Peyer's patch (tissue), 4 donors: Measurements from ENCODE around the gene ZNF564. TPM values are rescaled to one million over a fixed set of nuclear protein-coding genes. Genes with fewer than 3 reads are reported as not detected.
"Not testable (repeated sequence)": the region's sequence is repeated elsewhere in the genome, so short reads cannot be mapped to it uniquely, and the experiment has no call there.

Experiments
- DNase-seq, 3 donors: peaks; one replicate each; pipeline ENCODE4 v3.0.0-alpha.2; 2017 to 2019
- H3K27ac ChIP-seq, 4 donors: fragments of 200-600 bp; sonication (generic); one replicate each; pipeline ENCODE4 v1.5.1; 2016 to 2019
- H3K27me3 ChIP-seq, 2 donors: fragments of 200-600 bp; sonication (generic); one replicate each; pipeline ENCODE4 v1.5.1; 2019
- H3K36me3 ChIP-seq, 3 donors: fragments of 200-600 bp; sonication (generic); one replicate each; pipeline ENCODE4 v1.5.1; 2016 to 2019
- H3K4me1 ChIP-seq, 4 donors: fragments of 200-600 bp; sonication (generic); one replicate each; pipeline ENCODE4 v1.5.1; 2016 to 2019
- H3K4me3 ChIP-seq, 4 donors: fragments of 200-600 bp; sonication (generic); 1 replicate in 3 of 4; 2 replicates in 1 of 4; pipeline ENCODE4 v1.5.1; 2016 to 2019; ENCODE audit warnings: mild to moderate bottlenecking in 1 of 4
- H3K9me3 ChIP-seq, 4 donors: fragments of 200-600 bp; sonication (generic); one replicate each; pipeline ENCODE4 v1.5.1; 2016 to 2019; ENCODE audit warnings: mild to moderate bottlenecking in 1 of 4
- CTCF ChIP-seq, 6 experiments: fragments of 450-650 bp in 4 of 6; fragments of 200-600 bp in 2 of 6; sonication (generic) in 1 of 6; IDR thresholded peaks; one replicate each; pipeline ENCODE4 v1.5.1; 2017 to 2019; ENCODE audit warnings: antibody characterized with exemption in 6 of 6, mild to moderate bottlenecking in 3 of 6, moderate library complexity in 1 of 6
- POLR2A ChIP-seq, 2 donors: fragments of 450-650 bp; IDR thresholded peaks; one replicate each; pipeline ENCODE4 v1.5.1; 2017; ENCODE audit warnings: antibody characterized with exemption in 2 of 2, mild to moderate bottlenecking in 2 of 2, moderate library complexity in 2 of 2
- total RNA-seq, 4 donors: library from RNA; depleted of rRNA; stranded (reverse); fragments of >200 nt; gene quantifications; one replicate each; pipeline ENCODE4 v1.1.0, GENCODE V29; 2016

The ZNF564 gene
- total RNA-seq, 4 donors from 2014 or later = 25.2 to 36.9 (median 29.2) TPM

- H3K4me1 ChIP-seq = no peaks in the 10 kb centered on the region
- peaks cover 0 to 29% (median 6%) of the 10 kb centered on the region in 4 donors for H3K9me3 ChIP-seq
- no peak overlapping the region for H3K27ac ChIP-seq
- H3K27me3 ChIP-seq = no peaks in the 10 kb centered on the region
- H3K36me3 ChIP-seq = peaks cover 4 to 47% (median 5%) of the 10 kb centered on the region in 3 donors
- no peak overlapping the region for H3K4me3 ChIP-seq
- no peak for TF ChIP-seq POLR2A (IDR thresholded peaks at IDR 0.05)
- TF ChIP-seq CTCF (IDR thresholded peaks at IDR 0.05) = no peak
- no peak for DNase-seq
Observed at GRCh38 chr19:12580180-12580694, 29.0 kb upstream of the ZNF564 start.

- peaks cover 0 to 5% (median 0%) of the 10 kb centered on the region in 4 donors for H3K4me1 ChIP-seq
- no peak overlapping the region for H3K27ac ChIP-seq
- peaks cover 4 to 47% (median 5%) of the 10 kb centered on the region in 3 donors for H3K36me3 ChIP-seq
- peak in 1 of 3 donors; percentile 14 for DNase-seq
- H3K4me3 ChIP-seq = no peak overlapping the region
- H3K27me3 ChIP-seq = no peaks in the 10 kb centered on the region
- TF ChIP-seq CTCF (IDR thresholded peaks at IDR 0.05) = no peak
- TF ChIP-seq POLR2A (IDR thresholded peaks at IDR 0.05) = no peak
- H3K9me3 ChIP-seq = peaks cover 0 to 29% (median 6%) of the 10 kb centered on the region in 4 donors
Observed at GRCh38 chr19:12578641-12579040, 27.4 kb upstream of the ZNF564 start.

GRCh38 chr19:12574036-12574435 lies 22.8 kb upstream of the ZNF564 start:
- TF ChIP-seq CTCF (IDR thresholded peaks at IDR 0.05) (no peak), POLR2A (IDR thresholded peaks at IDR 0.05) (no peak)
- peak overlapping the region in 1 of 4 donors; percentile 50 for H3K27ac ChIP-seq
- H3K9me3 ChIP-seq = no peaks in the 10 kb centered on the region
- peaks cover 0 to 6% (median 0%) of the 10 kb centered on the region in 3 donors for H3K36me3 ChIP-seq
- no peak overlapping the region for H3K4me3 ChIP-seq
- peaks cover 0 to 5% (median 0%) of the 10 kb centered on the region in 4 donors for H3K4me1 ChIP-seq
- DNase-seq = peak in 2 of 3 donors; percentile 62 to 73
- H3K27me3 ChIP-seq = no peaks in the 10 kb centered on the region

- DNase-seq = no peak
- Histone ChIP-seq H3K4me3 (no peak overlapping the region), H3K27ac (no peak overlapping the region), H3K4me1 (no peaks in the 10 kb centered on the region), H3K27me3 (no peaks in the 10 kb centered on the region), H3K36me3 (no peaks in the 10 kb centered on the region), H3K9me3 (no peaks in the 10 kb centered on the region)
- TF ChIP-seq POLR2A (IDR thresholded peaks at IDR 0.05) (no peak), CTCF (IDR thresholded peaks at IDR 0.05) (no peak)
Observed at GRCh38 chr19:12567951-12568350, 16.7 kb upstream of the ZNF564 start.

- H3K9me3 ChIP-seq, H3K4me3 ChIP-seq, H3K36me3 ChIP-seq, H3K4me1 ChIP-seq, DNase-seq, H3K27ac ChIP-seq, H3K27me3 ChIP-seq: not testable (repeated sequence)
Observed at GRCh38 chr19:12566380-12566779, 15.1 kb upstream of the ZNF564 start.

GRCh38 chr19:12564016-12564664 lies 12.9 kb upstream of the ZNF564 start:
- H3K4me1 ChIP-seq = no peaks in the 10 kb centered on the region
- H3K27ac ChIP-seq = peak overlapping the region in 1 of 4 donors; percentile 5
- no peaks in the 10 kb centered on the region for H3K27me3 ChIP-seq
- no peak overlapping the region for H3K4me3 ChIP-seq
- peak; percentile 91 to 96 (median 93) for DNase-seq
- TF ChIP-seq CTCF (IDR thresholded peaks at IDR 0.05) (peak; percentile 87 to 96 (median 92)), POLR2A (IDR thresholded peaks at IDR 0.05) (no peak)
- no peaks in the 10 kb centered on the region for H3K36me3 ChIP-seq
- no peaks in the 10 kb centered on the region for H3K9me3 ChIP-seq
